Smooth muscle cell of the brain vasculature (primary cell): ENCODE data around the gene USP25.

Experiments used
- DNase-seq: peaks from one replicate; pipeline ENCODE4 v3.0.0-alpha.2; 2012; ENCODE audit warnings: low read depth, low spot score

The USP25 gene

DNA sequence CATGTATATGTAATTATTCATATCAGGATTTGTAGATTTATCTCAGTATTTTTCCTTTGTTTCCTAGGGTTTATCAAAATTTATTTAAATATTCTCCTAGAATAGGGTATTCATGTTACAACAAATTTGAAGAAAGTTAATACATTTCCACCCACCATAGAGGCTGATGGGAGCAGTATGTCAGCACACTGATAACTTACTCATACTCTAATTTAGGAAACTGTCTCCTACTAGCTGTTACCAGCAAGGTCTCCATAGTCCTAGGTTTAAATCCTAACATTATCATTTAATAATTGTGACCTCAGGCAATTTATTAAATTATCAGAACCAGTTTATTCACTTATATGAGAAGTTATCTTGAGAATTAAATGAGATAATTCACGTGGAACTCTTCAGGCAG is 127.0 kb downstream of the USP25 start:
- DNase-seq = no peak

DNA sequence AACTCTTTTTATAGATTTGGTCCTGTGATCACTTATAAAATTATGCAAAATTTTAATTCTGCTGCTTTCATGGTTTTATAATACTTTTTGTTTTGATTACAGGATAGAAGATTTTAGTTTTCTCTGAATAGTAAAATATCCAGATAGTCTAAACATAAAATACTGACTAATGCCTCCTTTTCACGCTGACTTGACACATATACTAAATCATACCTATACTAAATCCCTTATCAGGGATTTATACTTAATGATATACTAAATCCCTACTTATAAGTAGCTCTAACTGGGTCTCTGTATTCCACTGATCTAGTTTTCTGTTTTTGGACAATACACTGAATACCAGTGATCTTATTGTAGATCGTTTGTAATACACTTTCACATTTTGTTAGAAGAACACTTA is 128.0 kb downstream of the USP25 start:
- DNase-seq = no peak

DNA sequence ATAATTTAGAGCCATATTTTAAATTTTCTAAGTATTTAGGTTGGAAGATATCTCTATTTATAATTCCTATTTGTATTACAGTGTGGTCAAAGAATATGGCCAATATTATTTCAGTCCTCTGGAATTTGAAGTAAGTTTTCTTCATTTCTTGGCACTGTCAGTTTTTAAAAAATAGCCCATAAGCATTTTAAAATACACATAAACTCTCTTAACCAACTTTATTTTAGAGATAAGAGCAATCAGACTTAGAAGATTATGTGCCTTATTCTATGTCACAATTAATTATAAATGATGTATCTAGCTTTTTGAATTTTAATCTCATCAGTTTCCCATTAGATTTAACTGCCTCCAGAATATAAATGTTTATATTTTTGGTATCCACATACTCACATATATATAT is 130.8 kb downstream of the USP25 start:
- DNase-seq = no peak

GRCh38 chr21:15868940-15869339 is 139.2 kb downstream of the USP25 start:
- DNase-seq = no peak

DNA sequence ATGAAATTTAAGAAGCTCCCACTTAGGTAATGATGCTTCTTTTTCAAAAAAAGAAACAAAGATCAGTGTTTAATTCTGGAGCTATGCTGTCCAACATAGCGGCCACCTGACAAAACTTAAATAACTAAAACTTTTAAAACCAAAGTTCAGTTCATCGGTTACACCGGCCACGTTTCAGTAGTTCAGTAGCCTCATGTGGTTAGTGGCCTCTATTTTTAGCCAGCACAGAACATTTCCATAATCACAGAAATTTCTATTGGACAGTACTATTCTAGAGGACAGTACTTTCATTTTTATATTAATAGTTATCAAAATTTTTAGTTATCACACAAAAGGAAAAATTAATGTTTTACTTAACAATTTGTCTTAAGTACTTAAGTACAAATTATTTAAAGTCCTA is 141.0 kb downstream of the USP25 start:
- no peak for DNase-seq

GRCh38 chr21:15872236-15872635 is 142.5 kb downstream of the USP25 start:
- DNase-seq = no peak

DNA sequence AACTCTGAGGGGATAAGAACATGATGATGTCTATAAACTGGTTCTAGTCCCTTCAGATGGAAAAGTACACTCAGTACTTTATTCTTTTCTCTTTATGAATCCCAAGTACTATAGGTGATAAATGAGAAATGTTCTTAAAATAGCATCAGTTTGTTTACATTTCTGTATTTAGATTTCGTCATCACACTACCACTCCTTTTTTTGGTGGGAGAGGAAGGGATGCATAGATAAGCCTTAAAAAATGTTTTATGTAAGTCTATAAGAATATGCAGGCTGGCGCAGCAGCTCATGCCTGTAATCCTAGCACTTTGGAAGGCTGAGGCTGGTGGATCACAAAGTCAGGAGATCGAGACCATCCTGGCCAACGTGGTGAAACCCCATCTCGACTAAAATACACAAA is 144.8 kb downstream of the USP25 start:
- no peak for DNase-seq

- no peak for DNase-seq
Observed at GRCh38 chr21:15875286-15875685, 145.5 kb downstream of the USP25 start.

GRCh38 chr21:15893902-15894301 is 164.1 kb downstream of the USP25 start:
- DNase-seq = no peak

GRCh38 chr21:15894596-15894995 is 164.8 kb downstream of the USP25 start:
- DNase-seq = no peak

DNA sequence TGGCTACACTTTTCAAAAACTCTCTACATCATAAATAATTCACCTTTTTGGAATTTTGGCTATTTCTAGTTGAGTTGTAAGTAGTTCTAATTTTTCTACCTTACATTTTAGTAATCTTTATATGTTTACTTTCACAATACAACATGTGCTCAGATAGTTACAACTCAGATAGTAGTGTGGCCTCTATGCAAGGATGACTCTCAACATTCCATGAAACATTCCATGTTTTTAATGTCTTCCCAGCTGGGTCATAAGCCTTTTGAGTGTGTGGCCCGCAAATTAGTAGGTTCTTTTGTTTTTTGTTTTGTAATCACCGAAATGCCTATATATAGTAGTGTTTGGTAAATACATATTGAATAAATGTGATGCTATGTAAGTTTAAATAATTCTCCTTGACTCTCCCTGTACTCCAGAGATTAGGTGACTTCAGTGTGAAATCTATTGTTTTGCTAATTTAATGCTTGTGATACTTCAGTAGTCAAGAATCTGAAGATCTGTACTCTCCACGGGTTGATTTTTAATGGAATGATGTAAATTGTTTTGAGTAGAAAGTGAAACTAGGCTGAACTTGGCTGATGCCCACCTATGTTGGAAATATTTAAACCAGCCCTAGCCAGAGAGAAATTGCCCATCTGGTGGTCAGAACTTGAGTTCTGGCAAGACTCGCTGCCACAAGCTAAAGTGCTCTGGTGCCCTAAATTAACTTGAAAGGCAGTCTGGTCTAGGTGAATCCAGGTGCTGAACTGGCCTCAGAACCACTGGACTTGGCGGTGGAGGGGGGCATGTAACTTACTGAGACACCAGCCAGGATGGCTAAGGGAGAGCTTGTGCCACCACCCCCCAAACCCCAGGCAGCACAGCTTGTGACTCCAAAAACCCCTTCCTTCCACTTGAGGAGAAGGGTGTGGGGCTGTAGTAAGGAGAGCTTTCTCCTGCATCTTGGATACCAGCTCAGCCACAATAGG is 165.6 kb downstream of the USP25 start:
- no peak for DNase-seq

- DNase-seq = no peak
Observed at GRCh38 chr21:15896501-15896900, 166.7 kb downstream of the USP25 start.

DNA sequence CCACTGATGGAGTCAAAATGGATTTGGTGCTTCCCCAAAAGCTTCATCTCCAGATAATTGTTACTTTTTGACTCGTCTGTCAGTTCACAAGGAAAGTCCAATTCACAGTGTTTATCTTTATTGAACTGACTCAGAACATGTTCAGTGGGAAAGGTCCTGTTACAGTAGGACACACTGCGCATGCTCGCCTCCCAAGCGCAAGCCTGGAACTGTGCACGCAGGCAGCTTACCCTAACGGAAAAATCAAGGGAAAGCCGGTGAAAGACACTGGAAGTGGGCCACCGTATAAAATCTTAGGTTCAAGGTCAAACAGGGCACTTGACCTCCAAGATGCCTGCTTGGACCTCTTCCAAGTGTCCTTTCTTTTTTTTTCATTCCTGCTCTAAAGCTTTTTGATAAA is 174.6 kb downstream of the USP25 start:
- no peak for DNase-seq

DNA sequence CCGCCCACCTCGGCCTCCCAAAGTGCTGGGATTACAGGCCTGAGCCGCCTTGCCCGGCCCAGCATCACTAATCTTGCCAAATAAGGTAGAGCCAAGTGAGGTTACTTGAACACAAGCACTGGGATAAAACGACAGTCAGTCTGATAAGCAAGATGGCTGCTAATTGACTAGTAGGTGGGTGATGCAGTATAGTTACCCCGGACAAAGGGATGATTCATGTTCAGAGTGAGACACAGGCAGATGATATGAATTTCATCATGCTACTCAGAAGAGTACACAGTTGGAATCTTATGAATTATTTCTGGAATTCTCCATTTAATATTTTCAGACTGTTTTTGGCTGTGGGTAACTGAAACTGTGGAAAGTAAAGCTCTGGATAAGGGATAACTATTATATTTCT is 178.4 kb downstream of the USP25 start:
- no peak for DNase-seq

DNA sequence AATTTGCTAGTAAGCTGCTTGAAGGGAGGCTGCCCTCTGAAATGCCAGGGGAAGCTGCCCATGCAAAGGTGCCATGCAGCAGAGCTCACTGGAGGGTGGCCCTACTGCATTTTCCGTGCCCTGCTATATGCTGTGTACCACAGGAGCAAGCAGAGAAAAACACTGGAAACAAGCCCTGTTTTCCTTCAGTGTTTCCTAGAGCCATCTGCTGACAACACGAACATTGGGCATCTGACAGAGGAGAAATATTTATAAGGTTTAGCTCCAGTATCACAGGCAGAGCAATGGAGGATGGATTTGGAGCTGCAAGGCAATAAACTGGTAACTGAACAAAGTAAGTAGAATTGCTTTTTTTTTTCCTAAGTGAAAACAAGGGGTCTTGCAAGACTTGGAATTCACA is 198.4 kb downstream of the USP25 start:
- no peak for DNase-seq

DNA sequence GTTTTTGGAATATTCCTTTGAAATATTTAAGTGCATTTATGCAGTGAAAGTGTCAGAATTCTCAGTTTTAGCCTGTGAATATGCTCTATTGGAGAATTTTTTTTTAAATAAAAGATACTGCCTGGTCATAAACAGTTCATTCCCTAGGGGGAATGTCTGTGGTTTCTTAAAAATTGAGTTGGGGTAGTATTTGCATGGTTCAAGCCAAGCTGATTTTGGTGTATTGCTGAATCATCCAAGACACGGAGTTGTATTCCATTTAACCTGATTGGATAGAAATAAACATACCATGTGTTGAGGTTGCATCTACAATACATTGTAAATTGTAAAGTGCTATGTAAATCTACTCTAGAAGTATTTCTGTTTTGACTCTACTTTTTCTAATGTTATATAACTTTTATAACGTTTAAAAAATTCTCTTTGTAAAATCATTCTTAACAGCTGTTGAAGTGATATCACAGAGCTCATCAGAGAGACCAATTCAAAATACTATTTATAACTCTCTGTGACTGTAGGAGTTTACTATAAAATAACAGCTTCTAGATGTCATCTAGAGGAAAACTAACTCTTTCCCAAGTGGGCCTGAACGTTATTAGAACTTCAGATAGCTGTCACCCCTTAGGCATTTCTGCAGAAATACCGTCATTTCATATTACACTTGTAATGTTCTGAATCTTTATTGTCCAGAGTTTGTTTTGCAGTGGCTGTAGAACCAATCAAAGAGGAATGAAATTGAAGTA is 199.1 kb downstream of the USP25 start:
- DNase-seq = no peak

GRCh38 chr21:15929536-15929935 is 199.8 kb downstream of the USP25 start:
- DNase-seq = no peak
